ENCODE data around the gene SLC6A13. TPM values are rescaled to one million over a fixed set of nuclear protein-coding genes. Genes with fewer than 3 reads are reported as not detected.
A peak's percentile ranks its signal among the peaks of the same experiment; 100 is the strongest.
"Not testable (repeated sequence)": the region's sequence is repeated elsewhere in the genome, so short reads cannot be mapped to it uniquely, and the experiment has no call there.

Gene SLC6A13
- total RNA-seq, 1 experiment from 2014 or later, result not detected

- BruUV-seq (replicated peaks), result no TSS peak
- DNase-seq (ENCODE audit: low spot score), result peak; percentile 23
- Histone ChIP-seq H3K27me3 (replicated peaks; ENCODE audit: insufficient read depth, low read depth, low read length, poor library complexity) (no peaks in the 10 kb centered on the region), H3K9me3 (ENCODE audit: low read depth, low read length, poor library complexity, severe bottlenecking) (no peaks in the 10 kb centered on the region), H3K27ac (ENCODE audit: low read depth, low read length, poor library complexity, severe bottlenecking) (no peak overlapping the region), H3K4me1 (ENCODE audit: insufficient read depth, low read length, poor library complexity, severe bottlenecking) (peaks cover 4% of the 10 kb centered on the region), H3K36me3 (ENCODE audit: insufficient read depth, low read length, poor library complexity, severe bottlenecking) (peaks cover 56% of the 10 kb centered on the region), H3K4me3 (ENCODE audit: low read depth, low read length, poor library complexity, severe bottlenecking) (no peak overlapping the region)
- intact Hi-C loops (cut with micrococcal nuclease; ENCODE audit: unreplicated experiment), result no loop called here
- TF ChIP-seq EZH2 (IDR thresholded peaks at IDR 0.05; ENCODE audit: borderline replicate concordance, low read depth, low read length, poor library complexity, severe bottlenecking) (no peak), CTCF (conservative IDR thresholded peaks at IDR 0.05; ENCODE audit: low read depth, low read length) (no peak)
- ChIA-PET CTCF (no interaction called here), POLR2A (ENCODE audit: low non-redundant PET) (no interaction called here)
Observed at GRCh38 chr12:304805-305204, 42.2 kb upstream of the SLC6A13 start.

- intact Hi-C loops (cut with micrococcal nuclease; ENCODE audit: unreplicated experiment); POLR2A ChIA-PET (ENCODE audit: low non-redundant PET); H3K9me3 ChIP-seq (ENCODE audit: low read depth, low read length, poor library complexity, severe bottlenecking); DNase-seq (ENCODE audit: low spot score); CTCF ChIA-PET; BruUV-seq (replicated peaks); H3K4me1 ChIP-seq (ENCODE audit: insufficient read depth, low read length, poor library complexity, severe bottlenecking); H3K27ac ChIP-seq (ENCODE audit: low read depth, low read length, poor library complexity, severe bottlenecking); H3K4me3 ChIP-seq (ENCODE audit: low read depth, low read length, poor library complexity, severe bottlenecking); H3K27me3 ChIP-seq (replicated peaks; ENCODE audit: insufficient read depth, low read depth, low read length, poor library complexity): not testable (repeated sequence)
- peaks cover 37% of the 10 kb centered on the region for H3K36me3 ChIP-seq (ENCODE audit: insufficient read depth, low read length, poor library complexity, severe bottlenecking)
Observed at GRCh38 chr12:302766-303165, 40.1 kb upstream of the SLC6A13 start.

GRCh38 chr12:300166-300565, 37.5 kb upstream of the SLC6A13 start:
- CTCF ChIA-PET; H3K27me3 ChIP-seq (replicated peaks; ENCODE audit: insufficient read depth, low read depth, low read length, poor library complexity); H3K27ac ChIP-seq (ENCODE audit: low read depth, low read length, poor library complexity, severe bottlenecking); intact Hi-C loops (cut with micrococcal nuclease; ENCODE audit: unreplicated experiment); POLR2A ChIA-PET (ENCODE audit: low non-redundant PET); BruUV-seq (replicated peaks); DNase-seq (ENCODE audit: low spot score); H3K4me1 ChIP-seq (ENCODE audit: insufficient read depth, low read length, poor library complexity, severe bottlenecking); H3K9me3 ChIP-seq (ENCODE audit: low read depth, low read length, poor library complexity, severe bottlenecking); H3K4me3 ChIP-seq (ENCODE audit: low read depth, low read length, poor library complexity, severe bottlenecking): not testable (repeated sequence)
- H3K36me3 ChIP-seq (ENCODE audit: insufficient read depth, low read length, poor library complexity, severe bottlenecking), result peaks cover 38% of the 10 kb centered on the region

- CTCF ChIA-PET, result not testable (repeated sequence)
- peaks cover 42% of the 10 kb centered on the region for H3K36me3 ChIP-seq (ENCODE audit: insufficient read depth, low read length, poor library complexity, severe bottlenecking)
Observed at GRCh38 chr12:299511-299910, 36.9 kb upstream of the SLC6A13 start.

GRCh38 chr12:298059-298458, 35.4 kb upstream of the SLC6A13 start:
- peaks cover 38% of the 10 kb centered on the region for H3K36me3 ChIP-seq (ENCODE audit: insufficient read depth, low read length, poor library complexity, severe bottlenecking)
- intact Hi-C loops (cut with micrococcal nuclease; ENCODE audit: unreplicated experiment); CTCF ChIA-PET; H3K4me1 ChIP-seq (ENCODE audit: insufficient read depth, low read length, poor library complexity, severe bottlenecking); H3K27me3 ChIP-seq (replicated peaks; ENCODE audit: insufficient read depth, low read depth, low read length, poor library complexity); H3K9me3 ChIP-seq (ENCODE audit: low read depth, low read length, poor library complexity, severe bottlenecking); POLR2A ChIA-PET (ENCODE audit: low non-redundant PET); BruUV-seq (replicated peaks); DNase-seq (ENCODE audit: low spot score); H3K27ac ChIP-seq (ENCODE audit: low read depth, low read length, poor library complexity, severe bottlenecking); H3K4me3 ChIP-seq (ENCODE audit: low read depth, low read length, poor library complexity, severe bottlenecking): not testable (repeated sequence)

More at GRCh38 chr12:299511-299910, 36.9 kb upstream of the SLC6A13 start:
- H3K27me3 ChIP-seq (replicated peaks; ENCODE audit: insufficient read depth, low read depth, low read length, poor library complexity); H3K27ac ChIP-seq (ENCODE audit: low read depth, low read length, poor library complexity, severe bottlenecking); H3K4me3 ChIP-seq (ENCODE audit: low read depth, low read length, poor library complexity, severe bottlenecking); BruUV-seq (replicated peaks); intact Hi-C loops (cut with micrococcal nuclease; ENCODE audit: unreplicated experiment); H3K9me3 ChIP-seq (ENCODE audit: low read depth, low read length, poor library complexity, severe bottlenecking); H3K4me1 ChIP-seq (ENCODE audit: insufficient read depth, low read length, poor library complexity, severe bottlenecking); POLR2A ChIA-PET (ENCODE audit: low non-redundant PET); DNase-seq (ENCODE audit: low spot score): not testable (repeated sequence)
